Measurements from ENCODE around the gene MARCHF3. TPM values are rescaled to one million over a fixed set of nuclear protein-coding genes. Genes with fewer than 3 reads are reported as not detected.

Gene MARCHF3
- total and polyA plus RNA-seq, 10 of the 15 experiments (the other 5 are each of a cell fraction or from before 2014, with no cell fraction given) = 3.6 to 24.1 (median 11.3) TPM

- WGBS (ENCODE audit: insufficient coverage, insufficient replicate concordance, low lambda C conversion rate, missing lambda C conversion rate) = 92% methylated on average over 6 of the region's 6 CpGs
- POLR2A ChIA-PET = no interaction called here
- no peak overlapping the region for H3K4me2 ChIP-seq (ENCODE audit: control insufficient read depth, insufficient read depth)
- FAIRE-seq (no peak), ATAC-seq (no peak), DNase-seq (ENCODE audit: low read depth, low spot score) (no peak)
- no peaks in the 10 kb centered on the region; the same call in 1 of the 2 replicates for H4K20me1 ChIP-seq (ENCODE audit: control insufficient read depth, insufficient read depth)
- no peak overlapping the region for H2AFZ ChIP-seq (ENCODE audit: control insufficient read depth, low read depth, low read length)
- RAD21 ChIA-PET (ENCODE audit: unreplicated experiment) = interaction anchor here (0.9 to 1.2 kb wide), 3 partner anchors 13 to 113 kb away, joined by 3 to 4 read pairs (median 3); no protein-coding TSS in a partner anchor
- TF ChIP-seq CUX1 (IDR thresholded peaks at IDR 0.05; ENCODE audit: insufficient replicate concordance, low read depth, low read length) = no peak
- TF ChIP-seq PAX5 (IDR thresholded peaks at IDR 0.05; ENCODE audit: borderline replicate concordance, low read depth, low read length) = no peak
- no peak for TF ChIP-seq ZNF622 (IDR thresholded peaks at IDR 0.05)
- no peak for TF ChIP-seq TARDBP (IDR thresholded peaks at IDR 0.05; ENCODE audit: borderline replicate concordance)
- no peak for TF ChIP-seq BRCA1 (IDR thresholded peaks at IDR 0.05; ENCODE audit: low read depth, low read length)
- no peak for TF ChIP-seq MEF2B (IDR thresholded peaks at IDR 0.05; ENCODE audit: partially characterized antibody, poor library complexity, severe bottlenecking)
- no peak for TF ChIP-seq KAT2A (conservative IDR thresholded peaks at IDR 0.05; ENCODE audit: control insufficient read depth, low read depth, low read length)
- no peak for TF ChIP-seq MTA2 (IDR thresholded peaks at IDR 0.05; ENCODE audit: low read depth)
- CTCF ChIA-PET = interaction anchor here (1.2 kb wide), 1 partner anchor 20 kb away, joined by 3 read pairs; no protein-coding TSS in a partner anchor
- intact Hi-C loops (cut with micrococcal nuclease; ENCODE audit: unreplicated experiment) = no loop called here
- no peaks in the 10 kb centered on the region for H3K4me1 ChIP-seq (ENCODE audit: control insufficient read depth, insufficient read depth, low read length)
- H3K9me3 ChIP-seq (replicated peaks; ENCODE audit: control insufficient read depth, insufficient read depth, low read length) = no peaks in the 10 kb centered on the region; the same call in 2 of the 3 replicates
- SMC1A ChIA-PET (ENCODE audit: uncharacterized antibody, unreplicated experiment) = interaction anchor here (1.1 to 1.6 kb wide), 2 partner anchors 11 to 29 kb away, joined by 3 to 5 read pairs; no protein-coding TSS in a partner anchor
- H3K27me3 ChIP-seq (replicated peaks in 1 of 2; ENCODE audit: control insufficient read depth in 2 of 2, insufficient read depth in 2 of 2, low read length in 1 of 2) = no peaks in the 10 kb centered on the region
- H3K79me2 ChIP-seq (ENCODE audit: control insufficient read depth, insufficient read depth, low read length) = no peaks in the 10 kb centered on the region
- peaks cover 0 to 9% of the 10 kb centered on the region in 2 experiments; a peak in 2 of 4 replicates for H3K36me3 ChIP-seq (ENCODE audit: control insufficient read depth in 2 of 2, insufficient read depth in 2 of 2, low read length in 1 of 2)
- in situ Hi-C loops (cut with MboI) = no loop called here
- no peak overlapping the region for H3K27ac ChIP-seq (ENCODE audit: control insufficient read depth, insufficient read depth)
- BruUV-seq (replicated peaks) = no TSS peak
- H3K4me3 ChIP-seq = no peak overlapping the region
- no peak overlapping the region for H3K9ac ChIP-seq (ENCODE audit: control insufficient read depth, insufficient read depth, low read length)
Measured at GRCh38 chr5:126912616-126913200, 117.7 kb downstream of the MARCHF3 start.

Data from GM12878 (cell line).